ENCODE results near the gene CCNY.

- TF ChIP-seq CTCF (IDR thresholded peaks at IDR 0.05) (no peak), ZFX (IDR thresholded peaks at IDR 0.05; ENCODE audit: borderline replicate concordance) (no peak)
Observed at GRCh38 chr10:35346248-35346647, 9.9 kb downstream of the CCNY start.
